ENCODE data around the gene ISM2. TPM values are rescaled to one million over a fixed set of nuclear protein-coding genes. Genes with fewer than 3 reads are reported as not detected.

Gene ISM2
- total and polyA plus RNA-seq, 8 donors = not detected

DNA sequence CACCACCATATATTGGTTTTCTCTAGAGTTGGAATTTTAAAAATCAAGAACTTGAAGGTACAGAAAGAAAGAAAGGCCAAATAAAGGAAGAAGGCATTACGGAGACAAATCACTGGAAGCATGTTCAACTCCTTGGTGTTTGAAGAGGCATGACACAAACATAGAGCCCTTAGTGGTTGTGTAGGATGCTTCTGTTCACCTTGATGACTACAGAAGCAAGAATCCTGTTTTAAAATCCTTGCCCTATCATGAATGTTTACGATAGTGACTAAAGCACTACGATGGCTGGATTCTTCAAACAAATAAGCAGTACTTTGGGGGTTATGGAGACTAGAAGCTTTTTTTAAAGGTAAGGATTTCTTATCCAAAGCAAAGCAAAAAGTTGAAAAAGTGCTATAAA, 10.3 kb upstream of the ISM2 start:
- intact Hi-C loops (cut with DNase I) = no loop called here
- 93 to 98% methylated on average over 3 of the region's 3 CpGs for WGBS, 2 donors
- TF ChIP-seq, protein P1, sequence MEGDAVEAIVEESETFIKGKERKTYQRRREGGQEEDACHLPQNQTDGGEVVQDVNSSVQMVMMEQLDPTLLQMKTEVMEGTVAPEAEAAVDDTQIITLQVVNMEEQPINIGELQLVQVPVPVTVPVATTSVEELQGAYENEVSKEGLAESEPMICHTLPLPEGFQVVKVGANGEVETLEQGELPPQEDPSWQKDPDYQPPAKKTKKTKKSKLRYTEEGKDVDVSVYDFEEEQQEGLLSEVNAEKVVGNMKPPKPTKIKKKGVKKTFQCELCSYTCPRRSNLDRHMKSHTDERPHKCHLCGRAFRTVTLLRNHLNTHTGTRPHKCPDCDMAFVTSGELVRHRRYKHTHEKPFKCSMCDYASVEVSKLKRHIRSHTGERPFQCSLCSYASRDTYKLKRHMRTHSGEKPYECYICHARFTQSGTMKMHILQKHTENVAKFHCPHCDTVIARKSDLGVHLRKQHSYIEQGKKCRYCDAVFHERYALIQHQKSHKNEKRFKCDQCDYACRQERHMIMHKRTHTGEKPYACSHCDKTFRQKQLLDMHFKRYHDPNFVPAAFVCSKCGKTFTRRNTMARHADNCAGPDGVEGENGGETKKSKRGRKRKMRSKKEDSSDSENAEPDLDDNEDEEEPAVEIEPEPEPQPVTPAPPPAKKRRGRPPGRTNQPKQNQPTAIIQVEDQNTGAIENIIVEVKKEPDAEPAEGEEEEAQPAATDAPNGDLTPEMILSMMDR (IDR thresholded peaks at IDR 0.05) = no peak
- Histone ChIP-seq H3K27me3 (no peaks in the 10 kb centered on the region), H3K27ac (no peak overlapping the region), H3K9me3 (no peaks in the 10 kb centered on the region), H3K36me3 (peaks cover 0 to 13% (median 4%) of the 10 kb centered on the region in 3 donors), H3K4me1 (no peaks in the 10 kb centered on the region), H3K4me3 (no peak overlapping the region)
- FAIRE-seq = no peak
- DNase-seq = no peak
- no peak for ATAC-seq

DNA sequence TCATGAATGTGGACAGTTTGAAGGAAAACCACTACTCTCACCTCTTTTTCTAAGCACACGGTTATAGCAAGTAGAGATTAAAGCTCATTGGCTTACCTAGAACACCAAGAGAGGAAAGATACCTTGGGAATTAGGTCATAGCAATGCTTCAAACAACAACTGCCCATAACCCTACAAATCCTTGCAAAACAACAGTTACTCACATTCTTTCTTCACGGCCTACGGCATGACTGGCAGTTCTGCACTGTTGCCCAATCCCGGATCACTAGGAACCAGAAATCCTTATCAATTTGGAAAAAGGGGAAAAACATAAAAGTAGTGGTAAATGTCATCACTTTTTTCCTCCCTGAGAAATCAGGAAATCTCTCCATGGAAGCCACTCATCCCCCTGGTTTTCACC, 9.6 kb upstream of the ISM2 start:
- Histone ChIP-seq H3K4me3 (no peak overlapping the region), H3K27me3 (no peaks in the 10 kb centered on the region), H3K36me3 (peaks cover 0 to 13% (median 4%) of the 10 kb centered on the region in 3 donors), H3K27ac (no peak overlapping the region), H3K9me3 (no peaks in the 10 kb centered on the region), H3K4me1 (no peaks in the 10 kb centered on the region)
- FAIRE-seq (no peak), ATAC-seq (no peak), DNase-seq (no peak)
- TF ChIP-seq, protein P1 (IDR thresholded peaks at IDR 0.05) = no peak
- intact Hi-C loops (cut with DNase I) = no loop called here
- 88 to 91% methylated on average over 4 of the region's 4 CpGs for WGBS, 2 donors

DNA sequence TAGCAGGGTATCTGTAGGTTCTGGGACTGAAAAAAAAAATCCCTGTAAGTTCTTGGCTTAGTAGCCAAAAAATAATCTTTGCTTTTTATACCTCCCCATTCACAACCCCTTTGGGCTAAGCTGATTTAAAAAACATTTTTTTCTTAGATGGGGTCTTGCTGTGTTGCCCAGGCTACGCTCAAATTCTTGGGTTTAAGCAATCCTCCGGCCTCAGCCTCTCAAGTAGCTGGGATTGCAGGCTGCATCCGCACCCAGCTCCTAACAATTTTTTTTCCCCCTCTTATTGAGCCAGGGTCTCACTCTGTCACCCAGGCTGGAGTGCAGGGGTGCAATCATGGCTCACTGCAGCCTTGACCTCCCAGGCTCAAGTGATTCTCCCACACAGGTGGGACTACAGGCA, 9.1 kb upstream of the ISM2 start:
- 98% methylated on average over 3 of the region's 3 CpGs for WGBS, 2 donors
- Histone ChIP-seq H3K27ac (no peak overlapping the region), H3K36me3 (peaks cover 0 to 13% (median 4%) of the 10 kb centered on the region in 3 donors), H3K9me3 (no peaks in the 10 kb centered on the region), H3K4me3 (no peak overlapping the region), H3K4me1 (no peaks in the 10 kb centered on the region), H3K27me3 (no peaks in the 10 kb centered on the region)
- ATAC-seq (no peak), FAIRE-seq (no peak), DNase-seq (no peak)
- TF ChIP-seq, protein P1 (IDR thresholded peaks at IDR 0.05) = no peak
- intact Hi-C loops (cut with DNase I) = no loop called here

DNA sequence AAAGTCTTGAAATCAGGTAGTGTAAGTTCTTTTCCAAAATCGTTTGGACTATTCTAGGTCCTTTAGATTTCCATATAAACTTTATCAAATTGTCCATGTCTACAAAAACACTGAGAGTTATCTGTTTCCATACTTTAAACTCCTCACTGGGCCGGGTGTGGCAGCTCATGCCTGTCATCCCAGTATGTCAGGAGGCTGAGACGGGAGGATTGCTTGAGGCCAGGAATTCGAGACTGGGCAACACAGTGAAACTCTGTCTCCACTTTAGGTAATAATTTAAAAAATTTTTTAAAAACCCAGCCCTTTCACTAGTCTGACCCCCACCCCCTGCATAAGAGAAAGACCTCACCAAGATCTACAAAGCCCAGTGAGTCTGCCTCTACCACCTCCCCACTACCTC, 6.4 kb upstream of the ISM2 start:
- H3K36me3 ChIP-seq = no peaks in the 10 kb centered on the region
- 71 to 73% methylated on average over 4 of the region's 4 CpGs for WGBS, 2 donors
- no peaks in the 10 kb centered on the region for H3K4me1 ChIP-seq
- FAIRE-seq = no peak
- intact Hi-C loops (cut with DNase I) = no loop called here
- TF ChIP-seq, protein P1 (IDR thresholded peaks at IDR 0.05) = no peak
- no peaks in the 10 kb centered on the region for H3K9me3 ChIP-seq
- ATAC-seq = no peak
- no peak overlapping the region for H3K27ac ChIP-seq
- no peak overlapping the region for H3K4me3 ChIP-seq
- DNase-seq = no peak
- H3K27me3 ChIP-seq = no peaks in the 10 kb centered on the region

DNA sequence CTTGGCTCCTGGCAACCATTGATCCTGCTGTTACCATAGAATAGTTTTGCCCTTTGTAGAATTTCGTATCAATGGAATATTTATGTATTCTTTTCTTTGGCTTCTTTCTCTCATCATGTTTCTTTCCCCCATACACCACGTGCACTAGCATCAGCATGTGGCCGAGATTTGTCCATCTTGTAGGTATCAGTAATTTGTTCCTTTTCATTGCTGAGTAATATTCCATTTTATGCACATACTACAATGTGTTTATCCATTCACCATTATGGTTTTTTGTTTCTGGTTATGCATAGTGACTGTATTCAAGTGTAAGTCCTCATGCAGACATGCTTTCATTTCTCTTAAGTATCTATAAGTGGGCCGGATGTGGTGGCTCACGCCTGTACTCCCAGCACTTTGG, 4.5 kb upstream of the ISM2 start:
- no peaks in the 10 kb centered on the region for H3K27me3 ChIP-seq
- intact Hi-C loops (cut with DNase I) = no loop called here
- H3K4me3 ChIP-seq = no peak overlapping the region
- no peak for DNase-seq
- TF ChIP-seq, protein P1 (IDR thresholded peaks at IDR 0.05) = no peak
- H3K9me3 ChIP-seq = no peaks in the 10 kb centered on the region
- 94 to 96% methylated on average over 5 of the region's 5 CpGs for WGBS, 2 donors
- no peak for ATAC-seq
- no peak overlapping the region for H3K27ac ChIP-seq
- no peaks in the 10 kb centered on the region for H3K36me3 ChIP-seq
- no peak for FAIRE-seq
- no peaks in the 10 kb centered on the region for H3K4me1 ChIP-seq
